H1 (cell line): ENCODE measurements around the gene TRAPPC13. TPM values are rescaled to one million over a fixed set of nuclear protein-coding genes. Genes with fewer than 3 reads are reported as not detected.

Source experiments
- CTCF ChIA-PET: fragments of 300-600 bp; sonication (Branson Sonifier 250); formaldehyde crosslinking; loops from one replicate; lab custom pipeline; 2021; ENCODE audit not compliant: partially characterized antibody; lab: Charles Lee
- POLR2A ChIA-PET: fragments of 300-600 bp; sonication (Branson Sonifier 250); formaldehyde crosslinking; loops from one replicate; lab custom pipeline; 2021; ENCODE audit warnings: inconsistent platforms; ENCODE audit not compliant: partially characterized antibody; lab: Charles Lee
- DNase-seq, 2 experiments: peaks; one replicate each; pipeline versions ENCODE4 v3.0.0 to v3.0.0-alpha.2; 2010 to 2022; ENCODE audit warnings: low spot score in 2 of 2, low read depth in 1 of 2, mixed read lengths in 1 of 2
- FAIRE-seq: peaks from 2 replicates; lab custom pipeline; 2011; peaks lifted over from hg19 to GRCh38; lab: Jason Lieb, UNC
- H2AFZ ChIP-seq: 2 replicates; pipeline ENCODE4 v1.8.1; 2012; ENCODE audit warnings: low read length, inconsistent platforms
- H2AK5ac ChIP-seq: 2 replicates; pipeline ENCODE4 v1.6.1; 2013; ENCODE audit warnings: low read depth, low read length
- H2BK120ac ChIP-seq: replicated peaks from 2 replicates; pipeline ENCODE3; 2013; ENCODE audit warnings: low read depth, low read length, inconsistent platforms
- H2BK12ac ChIP-seq: 2 replicates; pipeline ENCODE4 v1.6.1; 2013; ENCODE audit warnings: low read depth, low read length
- H2BK15ac ChIP-seq: 2 replicates; pipeline ENCODE4 v1.6.1; 2013; ENCODE audit warnings: low read length
- H2BK20ac ChIP-seq: 2 replicates; pipeline ENCODE4 v1.6.1; 2013; ENCODE audit warnings: low read length
- H2BK5ac ChIP-seq: 2 replicates; pipeline ENCODE4 v1.6.1; 2013; ENCODE audit warnings: low read depth, low read length
- H3K14ac ChIP-seq: 2 replicates; pipeline ENCODE4 v1.6.1; 2013; ENCODE audit warnings: inconsistent platforms; ENCODE audit not compliant: insufficient read length
- H3K18ac ChIP-seq: 2 replicates; pipeline ENCODE4 v1.6.1; 2013; ENCODE audit warnings: low read length; ENCODE audit errors: extremely low read depth
- H3K23ac ChIP-seq: 2 replicates; pipeline ENCODE4 v1.6.1; 2013; ENCODE audit warnings: inconsistent platforms; ENCODE audit not compliant: insufficient read length
- H3K23me2 ChIP-seq: 2 replicates; pipeline ENCODE4 v1.6.1; 2013; ENCODE audit warnings: low read depth, low read length
- H3K27ac ChIP-seq: 2 replicates; pipeline ENCODE4 v1.6.1; 2011; ENCODE audit warnings: low read depth, low read length, inconsistent platforms
- H3K27me3 ChIP-seq, 4 experiments: replicated peaks in 1 of 4; 1 replicate in 1 of 4; 2 replicates in 3 of 4; pipeline versions ENCODE4 v1.6.1 to v1.8.1; 2011 to 2013; ENCODE audit warnings: low read length in 3 of 4, mild to moderate bottlenecking in 3 of 4, inconsistent platforms in 2 of 4, mixed read lengths in 2 of 4, moderate library complexity in 1 of 4; ENCODE audit not compliant: control insufficient read depth in 3 of 4, insufficient read depth in 3 of 4; ENCODE audit errors: extremely low read depth in 1 of 4
- H3K36me3 ChIP-seq, 4 experiments: 2 replicates each; pipeline versions ENCODE4 v1.6.1 to v1.8.1; 2011 to 2013; ENCODE audit warnings: mild to moderate bottlenecking in 4 of 4, low read length in 3 of 4, moderate library complexity in 2 of 4, control low read depth in 1 of 4, inconsistent platforms in 1 of 4; ENCODE audit not compliant: insufficient read depth in 4 of 4, control insufficient read depth in 2 of 4
- H3K4ac ChIP-seq: replicated peaks from 2 replicates; pipeline ENCODE3; 2013; ENCODE audit warnings: low read length, low read depth, mixed read lengths, inconsistent platforms; ENCODE audit not compliant: insufficient read length
- H3K4me1 ChIP-seq, 4 experiments: replicated peaks in 1 of 4; 1 replicate in 1 of 4; 2 replicates in 3 of 4; pipeline versions ENCODE4 v1.6.1 to v1.8.1; 2011 to 2013; ENCODE audit warnings: low read length in 3 of 4, inconsistent platforms in 2 of 4, mixed read lengths in 1 of 4; ENCODE audit not compliant: insufficient read depth in 4 of 4, control insufficient read depth in 3 of 4
- H3K4me2 ChIP-seq, 2 experiments: 2 replicates each; pipeline versions ENCODE4 v1.6.1 to v1.8.1; 2011 to 2013; ENCODE audit warnings: low read depth in 2 of 2, low read length in 2 of 2, control low read depth in 1 of 2, inconsistent platforms in 1 of 2, mild to moderate bottlenecking in 1 of 2; ENCODE audit not compliant: insufficient read depth in 1 of 2
- H3K4me3 ChIP-seq, 4 experiments: fragments of 200-600, 300-600 bp in 1 of 4; sonication (generic), shearing (Covaris generic), sonication (Bioruptor Twin) in 1 of 4; 2 replicates each; pipeline versions ENCODE4 v1.5.1 to v1.8.1; 2011 to 2016; ENCODE audit warnings: low read length in 4 of 4, low read depth in 3 of 4, control low read depth in 2 of 4, inconsistent platforms in 2 of 4, mild to moderate bottlenecking in 2 of 4, mixed read lengths in 1 of 4, moderate library complexity in 1 of 4; ENCODE audit not compliant: insufficient read depth in 2 of 4; ENCODE audit errors: extremely low read depth in 1 of 4
- H3K56ac ChIP-seq: replicated peaks from 2 replicates; pipeline ENCODE3; 2013; ENCODE audit warnings: low read depth, mild to moderate bottlenecking, mixed read lengths, low read length, inconsistent platforms; ENCODE audit not compliant: insufficient read length
- H3K79me1 ChIP-seq: 2 replicates; pipeline ENCODE4 v1.6.1; 2013; ENCODE audit warnings: low read depth, low read length, control low read depth
- H3K79me2 ChIP-seq, 2 experiments: 2 replicates each; pipeline versions ENCODE4 v1.6.1 to v1.8.1; 2012 to 2013; ENCODE audit warnings: low read length in 2 of 2, mild to moderate bottlenecking in 2 of 2, inconsistent platforms in 1 of 2; ENCODE audit not compliant: insufficient read depth in 2 of 2, control insufficient read depth in 1 of 2
- H3K9ac ChIP-seq, 4 experiments: replicated peaks in 1 of 4; 1 replicate in 1 of 4; 2 replicates in 3 of 4; pipeline versions ENCODE4 v1.6.1 to v1.8.1; 2011 to 2013; ENCODE audit warnings: low read depth in 3 of 4, low read length in 3 of 4, control low read depth in 2 of 4, mild to moderate bottlenecking in 2 of 4, moderate library complexity in 2 of 4, inconsistent platforms in 1 of 4; ENCODE audit errors: extremely low read depth in 1 of 4
- H3K9me3 ChIP-seq, 2 experiments: 2 replicates each; pipeline versions ENCODE4 v1.6.1 to v1.8.1; 2012 to 2013; ENCODE audit warnings: mild to moderate bottlenecking in 2 of 2, moderate library complexity in 2 of 2, control low read depth in 1 of 2, inconsistent platforms in 1 of 2, low read depth in 1 of 2, low read length in 1 of 2, mixed read lengths in 1 of 2; ENCODE audit not compliant: insufficient read depth in 2 of 2
- H4K20me1 ChIP-seq, 2 experiments: replicated peaks in 1 of 2; 2 replicates each; pipeline versions ENCODE3 to v1.8.1; 2011 to 2013; ENCODE audit warnings: inconsistent platforms in 2 of 2, low read length in 2 of 2, mild to moderate bottlenecking in 1 of 2; ENCODE audit not compliant: insufficient read depth in 2 of 2, control insufficient read depth in 1 of 2
- H4K5ac ChIP-seq: 2 replicates; pipeline ENCODE4 v1.6.1; 2013; ENCODE audit warnings: low read length, low read depth, mixed read lengths, inconsistent platforms; ENCODE audit not compliant: insufficient read length
- H4K8ac ChIP-seq: 2 replicates; pipeline ENCODE4 v1.8.0; 2013; ENCODE audit warnings: mild to moderate bottlenecking, moderate library complexity, low read length, inconsistent platforms; ENCODE audit not compliant: insufficient read depth; ENCODE audit errors: extremely low read depth
- H4K91ac ChIP-seq: replicated peaks from 2 replicates; pipeline ENCODE3; 2013; ENCODE audit warnings: low read length, mixed read lengths, inconsistent platforms; ENCODE audit not compliant: insufficient read length
- ASH2L ChIP-seq: fragments of 200-600, 300-600 bp; sonication (generic); IDR thresholded peaks from one replicate; pipeline ENCODE4 v1.7.1; 2017; ENCODE audit warnings: low read length
- ATF3 ChIP-seq: IDR thresholded peaks from 2 replicates; pipeline ENCODE4 v1.6.1; 2011; ENCODE audit warnings: low read depth, mild to moderate bottlenecking, low read length; ENCODE audit not compliant: insufficient read depth
- BACH1 ChIP-seq: IDR thresholded peaks from 2 replicates; pipeline ENCODE4 v1.6.1; 2012; ENCODE audit warnings: low read length, improper control_type of control experiment
- CHD2 ChIP-seq: IDR thresholded peaks from 2 replicates; pipeline ENCODE4 v1.6.1; 2012; ENCODE audit warnings: low read length, improper control_type of control experiment
- KDM4A ChIP-seq: IDR thresholded peaks from one replicate; pipeline ENCODE4 v1.7.1; 2012; ENCODE audit warnings: low read depth, mild to moderate bottlenecking, moderate library complexity, low read length, inconsistent platforms; ENCODE audit not compliant: severe bottlenecking
- MAX ChIP-seq: IDR thresholded peaks from 2 replicates; pipeline ENCODE4 v1.6.1; 2012; ENCODE audit warnings: inconsistent platforms
- NRF1 ChIP-seq: IDR thresholded peaks from 2 replicates; pipeline ENCODE4 v1.6.1; 2011; ENCODE audit warnings: mild to moderate bottlenecking, low read depth, low read length, improper control_type of control experiment
- POLR2A ChIP-seq, 2 experiments: IDR thresholded peaks; 1 replicate in 1 of 2; 2 replicates in 1 of 2; pipeline ENCODE4 v1.6.1; 2011; ENCODE audit warnings: low read depth in 2 of 2, low read length in 2 of 2, mild to moderate bottlenecking in 2 of 2; ENCODE audit errors: control extremely low read depth in 1 of 2
- POLR2AphosphoS5 ChIP-seq: IDR thresholded peaks from 2 replicates; pipeline ENCODE4 v1.6.1; 2011; ENCODE audit warnings: low read depth, low read length
- RAD21 ChIP-seq, 2 experiments: IDR thresholded peaks in 1 of 2; conservative IDR thresholded peaks in 1 of 2; 2 replicates each; pipeline ENCODE4 v1.6.1; 2011; ENCODE audit warnings: low read depth in 2 of 2, low read length in 2 of 2, improper control_type of control experiment in 1 of 2, inconsistent platforms in 1 of 2, mild to moderate bottlenecking in 1 of 2, moderate library complexity in 1 of 2
- TAF1 ChIP-seq: IDR thresholded peaks from 2 replicates; pipeline ENCODE4 v1.6.1; 2011; ENCODE audit warnings: mild to moderate bottlenecking, low read depth, low read length
- TAF7 ChIP-seq: optimal IDR thresholded peaks from 2 replicates; pipeline ENCODE3; 2011; ENCODE audit warnings: low read depth, mild to moderate bottlenecking, inconsistent platforms, low read length, moderate library complexity, borderline replicate concordance
- WGBS, 2 experiments: shearing (Covaris generic) in 1 of 2; methylation state at CpG; one replicate each; pipeline versions ENCODE4 v1.1.6 to v1.1.7; 2013 to 2015; ENCODE audit warnings: low lambda C conversion rate in 2 of 2, mixed read lengths in 2 of 2, inconsistent platforms in 1 of 2, low coverage in 1 of 2, missing lambda C conversion rate in 1 of 2; ENCODE audit not compliant: insufficient replicate concordance in 2 of 2, insufficient coverage in 1 of 2, insufficient read length in 1 of 2; ENCODE audit errors: extremely low coverage in 1 of 2, missing lambda C conversion rate in 1 of 2; 5-methylcytosine and 5-hydroxymethylcytosine counted together
- polyA plus RNA-seq, 7 experiments: library from polyadenylated mRNA; depleted of rRNA in 3 of 7; stranded (reverse) in 5 of 7; unstranded in 2 of 7; fragments of >200 nt in 5 of 7; fragments of 200-250 nt in 2 of 7; gene quantifications; 1 replicate in 5 of 7; 2 replicates in 1 of 7; 4 replicates in 1 of 7; pipeline versions ENCODE4 v1.2.1 to v1.2.3, GENCODE V29; 2011 to 2013; ENCODE audit warnings: missing spikeins in 2 of 7, mixed read lengths in 2 of 7
- total RNA-seq: library from RNA; stranded (reverse); fragmentation: NEBNext Ultra II Directional; extraction: Animal tissue kit (Norgen Biotek cat#: 25700); gene quantifications from 2 replicates; pipeline ENCODE4 v1.2.1, GENCODE V29; 2021

Gene TRAPPC13
- total and polyA plus RNA-seq, 2 of the 8 experiments (the other 6 are each of a cell fraction or from before 2014, with no cell fraction given) = 6.3 to 16.8 TPM

- peaks cover 3% of the 10 kb centered on the region for H3K23me2 ChIP-seq
- ChIA-PET CTCF (interaction anchor here (0.7 to 0.8 kb wide), 2 partner anchors 40 to 199 kb away, joined by 3 read pairs; no protein-coding TSS in a partner anchor), POLR2A (interaction anchor here (0.7 to 1.2 kb wide), 10 partner anchors 9 to 855 kb away, joined by 3 to 6 read pairs (median 4); partner anchors contain the start of genes CENPK, CWC27, NLN and PPWD1)
- no peak within 1 kb of the TSS for H2BK15ac ChIP-seq
- H3K27me3 ChIP-seq = no peaks in the 10 kb centered on the region
- H3K4me2 ChIP-seq = peak within 1 kb of the TSS; percentile 70 to 87
- peak within 1 kb of the TSS; percentile 18; the same call in 1 of the 2 replicates for H2BK12ac ChIP-seq
- H3K4me1 ChIP-seq = peaks cover 0 to 4% (median 2%) of the 10 kb centered on the region in 4 experiments; a peak in 3 of 7 replicates
- H3K79me1 ChIP-seq = no peaks in the 10 kb centered on the region
- peak; percentile 70 to 89 for DNase-seq
- no peaks in the 10 kb centered on the region; a peak in 1 of 8 replicates for H3K36me3 ChIP-seq
- H2BK5ac ChIP-seq = peak within 1 kb of the TSS; percentile 69
- WGBS, 2 experiments = 1% methylated on average over 30 of the region's 32 CpGs; no CpG with 5 or more reads in 1 of the 2 experiments
- FAIRE-seq = no peak
- peak within 1 kb of the TSS; percentile 21 for H3K4ac ChIP-seq
- no peaks in the 10 kb centered on the region for H3K9me3 ChIP-seq
- H2BK20ac ChIP-seq = no peak within 1 kb of the TSS
- peak within 1 kb of the TSS; percentile 73 for H4K5ac ChIP-seq
- peak within 1 kb of the TSS; percentile 73 for H3K18ac ChIP-seq
- H3K9ac ChIP-seq = peak within 1 kb of the TSS; percentile 79 to 98 (median 88)
- H4K8ac ChIP-seq = peak within 1 kb of the TSS; percentile 92
- peaks cover 5 to 67% of the 10 kb centered on the region in 2 experiments; a peak in 3 of 4 replicates for H3K79me2 ChIP-seq
- peak within 1 kb of the TSS; percentile 92 to 97 (median 96) for H3K4me3 ChIP-seq
- H3K27ac ChIP-seq = peak within 1 kb of the TSS; percentile 76
- no peak within 1 kb of the TSS for H2AK5ac ChIP-seq
- H4K91ac ChIP-seq = peak within 1 kb of the TSS; percentile 87
- H2BK120ac ChIP-seq = peak within 1 kb of the TSS; percentile 88
- peak within 1 kb of the TSS; percentile 66 for H3K56ac ChIP-seq
- peak within 1 kb of the TSS; percentile 99 for H2AFZ ChIP-seq
- no peak within 1 kb of the TSS for H3K23ac ChIP-seq
- no peak within 1 kb of the TSS for H3K14ac ChIP-seq
- H4K20me1 ChIP-seq = peaks cover 0 to under 1% of the 10 kb centered on the region in 2 experiments
- TF ChIP-seq ASH2L = no peak
- TF ChIP-seq BACH1 = no peak
- peak; percentile 9 to 27; a peak in 2 of 4 replicates for TF ChIP-seq RAD21 (IDR thresholded peaks at IDR 0.05 in 1 of 2, conservative IDR thresholded peaks at IDR 0.05 in 1 of 2; ENCODE audit: low read depth in 2 of 2, low read length in 2 of 2)
- peak in 1 of 2 experiments; percentile 78; a peak in 2 of 3 replicates for TF ChIP-seq POLR2A (IDR thresholded peaks at IDR 0.05; ENCODE audit: control extremely low read depth in 1 of 2, low read depth in 2 of 2, low read length in 2 of 2)
- TF ChIP-seq KDM4A = peak; percentile 83
- TF ChIP-seq TAF7 = no peak
- peak; percentile 77 for TF ChIP-seq NRF1
- TF ChIP-seq POLR2AphosphoS5 = peak; percentile 87
- no peak for TF ChIP-seq CHD2
- no peak for TF ChIP-seq ATF3
- 0 out of 2 replicates have a peak, but pooled peaks have one; percentile 18 for TF ChIP-seq MAX
- TF ChIP-seq TAF1 = peak; percentile 74
These were observed 729 bp upstream of the TRAPPC13 start, which contains the start of gene TRIM23 for GRCh38 chr5:65624025-65624570. Gene TRIM23, minus strand, starts transcription at chr5:65624333. Its CDS starts 59 bp downstream, at chr5:65624274.
